Hepatocyte (in vitro differentiated cells): ENCODE data around the gene CREG1.

ENCODE experiments used
- EZH2phosphoT487 ChIP-seq: fragments of 200-600 bp; sonication (generic); IDR thresholded peaks from one replicate; pipeline ENCODE4 v1.6.1; 2018; ENCODE audit warnings: antibody characterized with exemption, mild to moderate bottlenecking, low read depth, moderate library complexity; ENCODE audit not compliant: unreplicated experiment, severe bottlenecking
- TF ChIP-seq, protein P1 (sequence below): fragments of 200-600 bp; sonication (generic); IDR thresholded peaks from 2 replicates; pipeline ENCODE4 v1.5.1; 2016; ENCODE audit warnings: antibody characterized with exemption, mild to moderate bottlenecking; ENCODE audit not compliant: poor library complexity

- TF ChIP-seq, protein P1, sequence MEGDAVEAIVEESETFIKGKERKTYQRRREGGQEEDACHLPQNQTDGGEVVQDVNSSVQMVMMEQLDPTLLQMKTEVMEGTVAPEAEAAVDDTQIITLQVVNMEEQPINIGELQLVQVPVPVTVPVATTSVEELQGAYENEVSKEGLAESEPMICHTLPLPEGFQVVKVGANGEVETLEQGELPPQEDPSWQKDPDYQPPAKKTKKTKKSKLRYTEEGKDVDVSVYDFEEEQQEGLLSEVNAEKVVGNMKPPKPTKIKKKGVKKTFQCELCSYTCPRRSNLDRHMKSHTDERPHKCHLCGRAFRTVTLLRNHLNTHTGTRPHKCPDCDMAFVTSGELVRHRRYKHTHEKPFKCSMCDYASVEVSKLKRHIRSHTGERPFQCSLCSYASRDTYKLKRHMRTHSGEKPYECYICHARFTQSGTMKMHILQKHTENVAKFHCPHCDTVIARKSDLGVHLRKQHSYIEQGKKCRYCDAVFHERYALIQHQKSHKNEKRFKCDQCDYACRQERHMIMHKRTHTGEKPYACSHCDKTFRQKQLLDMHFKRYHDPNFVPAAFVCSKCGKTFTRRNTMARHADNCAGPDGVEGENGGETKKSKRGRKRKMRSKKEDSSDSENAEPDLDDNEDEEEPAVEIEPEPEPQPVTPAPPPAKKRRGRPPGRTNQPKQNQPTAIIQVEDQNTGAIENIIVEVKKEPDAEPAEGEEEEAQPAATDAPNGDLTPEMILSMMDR, result no peak
- TF ChIP-seq EZH2phosphoT487, result no peak
Measured at GRCh38 chr1:167587872-167588271, 34.3 kb upstream of the CREG1 start.
